Peyer's patch (tissue), 4 donors: ENCODE measurements around the gene CSMD2.

ENCODE experiments used
- CTCF ChIP-seq, 6 experiments: fragments of 450-650 bp in 4 of 6; fragments of 200-600 bp in 2 of 6; sonication (generic) in 1 of 6; IDR thresholded peaks; one replicate each; pipeline ENCODE4 v1.5.1; 2017 to 2019; ENCODE audit warnings: antibody characterized with exemption in 6 of 6, mild to moderate bottlenecking in 3 of 6, moderate library complexity in 1 of 6
- POLR2A ChIP-seq, 2 donors: fragments of 450-650 bp; IDR thresholded peaks; one replicate each; pipeline ENCODE4 v1.5.1; 2017; ENCODE audit warnings: antibody characterized with exemption in 2 of 2, mild to moderate bottlenecking in 2 of 2, moderate library complexity in 2 of 2

DNA sequence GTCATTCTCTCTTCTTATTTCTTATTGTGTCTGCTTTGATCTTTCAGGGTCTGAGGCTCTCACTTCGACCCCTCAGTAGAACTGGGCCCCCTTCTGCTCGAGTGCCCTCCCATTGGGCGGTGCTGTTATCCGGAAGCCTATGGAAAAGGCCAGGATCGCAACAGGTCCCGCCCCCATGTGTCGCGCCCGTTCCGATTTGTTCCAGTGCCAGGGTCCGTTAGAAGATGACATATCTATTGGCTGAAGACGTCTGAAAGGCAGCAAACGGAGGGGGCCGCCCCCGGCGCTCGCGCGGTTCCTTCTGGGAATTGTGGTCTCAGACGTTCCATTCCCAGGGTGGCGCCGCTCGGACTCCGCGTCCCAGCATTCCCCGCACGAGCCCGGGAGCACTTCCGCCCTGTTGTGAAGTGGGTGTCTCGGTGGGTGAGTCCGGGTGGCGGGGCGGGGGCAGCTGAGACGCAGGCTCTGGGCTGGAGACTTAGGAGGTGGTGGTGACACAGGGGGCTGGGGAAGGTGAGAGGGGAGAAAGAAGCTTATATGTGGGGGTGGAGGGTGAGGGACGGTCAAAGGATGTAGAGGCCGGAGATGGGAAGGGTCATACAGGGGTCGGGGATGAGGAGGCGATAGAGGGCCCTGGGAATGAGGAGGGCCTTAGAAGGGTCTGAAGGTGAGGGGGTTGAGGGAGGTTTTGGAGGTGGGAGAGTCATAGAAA lies 692.6 kb downstream of the CSMD2 start, which contains the start of gene ZSCAN20:
- TF ChIP-seq POLR2A (IDR thresholded peaks at IDR 0.05), result no peak
- TF ChIP-seq CTCF (IDR thresholded peaks at IDR 0.05), result no peak
